B cell (primary cell): ENCODE results near the gene FAM168A.

Source experiments
- CTCF ChIP-seq: fragments of 200-600 bp; IDR thresholded peaks from one replicate; pipeline ENCODE4 v1.8.0; 2022; ENCODE audit warnings: antibody characterized with exemption, mild to moderate bottlenecking
- EZH2 ChIP-seq: IDR thresholded peaks from 2 replicates; pipeline ENCODE4 v1.6.1; 2012; ENCODE audit warnings: borderline replicate concordance, low read depth, mild to moderate bottlenecking, moderate library complexity, low read length; ENCODE audit not compliant: insufficient read depth, poor library complexity, severe bottlenecking

GRCh38 chr11:73542175-73542574 is 55.7 kb downstream of the FAM168A start:
- TF ChIP-seq CTCF: no peak
- no peak for TF ChIP-seq EZH2
